Colon (tissue), 2 donors: ENCODE measurements around the gene KRTAP10-10.
"Not testable (repeated sequence)": the region's sequence is repeated elsewhere in the genome, so short reads cannot be mapped to it uniquely, and the experiment has no call there.

Experiments used
- FAIRE-seq: peaks from 2 replicates; lab custom pipeline; 2012; peaks lifted over from hg19 to GRCh38; lab: Jason Lieb, UNC
- donor health status: control.
- donor health status: control.

The KRTAP10-10 gene

DNA sequence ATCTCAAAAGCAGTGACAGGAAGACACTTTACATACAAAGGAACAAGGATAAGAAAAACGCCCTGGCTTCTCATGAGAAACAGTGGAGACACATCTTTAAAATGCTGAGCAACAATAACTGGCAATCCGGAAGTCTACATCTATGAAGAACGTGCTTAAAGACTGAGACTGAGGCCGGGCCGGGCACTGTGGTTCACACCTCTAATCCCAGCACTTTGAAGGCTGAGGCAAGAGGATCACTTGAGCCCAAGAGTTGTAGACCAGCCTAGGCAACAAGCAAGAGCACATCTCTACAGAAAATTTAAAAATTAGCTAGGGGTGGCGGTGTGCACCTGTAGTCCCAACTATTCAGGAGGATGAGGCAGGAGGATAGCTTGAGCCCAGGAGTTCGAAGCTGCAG lies 46.9 kb downstream of the KRTAP10-10 start:
- FAIRE-seq = no peak

- FAIRE-seq = no peak
These were observed 47.3 kb downstream of the KRTAP10-10 start for GRCh38 chr21:44684483-44684882.

- not testable (repeated sequence) for FAIRE-seq
These were observed 47.9 kb downstream of the KRTAP10-10 start for GRCh38 chr21:44685050-44685449.

GRCh38 chr21:44686000-44686781 lies 49.0 kb downstream of the KRTAP10-10 start:
- FAIRE-seq = no peak

GRCh38 chr21:44686843-44687561 lies 49.8 kb downstream of the KRTAP10-10 start:
- FAIRE-seq = no peak

DNA sequence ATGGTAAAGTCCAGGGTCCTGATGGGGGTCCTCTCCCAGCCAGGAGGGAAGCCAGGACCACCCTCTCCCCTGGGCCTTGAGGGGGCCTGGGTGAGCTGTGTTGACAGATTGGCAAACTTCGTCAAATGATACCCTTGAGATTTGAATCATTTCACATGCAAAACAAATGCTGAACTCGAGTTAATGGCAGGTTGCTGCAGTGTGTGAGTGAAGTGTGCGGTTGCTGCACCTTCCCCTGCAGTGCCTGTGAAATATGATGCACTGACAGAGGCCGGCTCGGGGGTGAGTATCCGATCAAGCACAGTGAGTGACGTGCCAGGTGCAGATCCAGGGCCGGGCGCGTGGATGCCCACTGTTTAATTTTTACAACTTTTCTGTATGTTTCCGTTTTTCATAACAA lies 50.5 kb downstream of the KRTAP10-10 start:
- FAIRE-seq = no peak
